GM19463 (cell line): ENCODE measurements around the gene VWC2L.
A peak's percentile ranks its signal among the peaks of the same experiment; 100 is the strongest.

ENCODE experiments used
- ATAC-seq: cut with Tn5 transposase; IDR thresholded peaks from one replicate; pipeline ENCODE4 v1.9.1; 2021; ENCODE audit warnings: mild to moderate bottlenecking, moderate library complexity; ENCODE audit not compliant: unreplicated experiment

The VWC2L gene

GRCh38 chr2:214410918-214411554, at the start of gene VWC2L:
Gene VWC2L (plus strand): TSS chr2:214411054. CDS start chr2:214414194, 3,140 bp downstream.
- peak; percentile 63 for ATAC-seq

- ATAC-seq = no peak
Measured at GRCh38 chr2:214361116-214361515, 49.7 kb upstream of the VWC2L start.

- no peak for ATAC-seq
Measured at GRCh38 chr2:214365549-214365948, 45.3 kb upstream of the VWC2L start.

GRCh38 chr2:214367171-214367570, 43.7 kb upstream of the VWC2L start:
- ATAC-seq = no peak

- ATAC-seq = peak; percentile 52
Measured at GRCh38 chr2:214376618-214377285, 34.1 kb upstream of the VWC2L start.

GRCh38 chr2:214377286-214377624, 33.6 kb upstream of the VWC2L start:
- no peak for ATAC-seq

- ATAC-seq = no peak
Measured at GRCh38 chr2:214378455-214379103, 32.3 kb upstream of the VWC2L start.

GRCh38 chr2:214379227-214379626, 31.6 kb upstream of the VWC2L start:
- no peak for ATAC-seq

- no peak for ATAC-seq
Measured at GRCh38 chr2:214380681-214381080, 30.2 kb upstream of the VWC2L start.

GRCh38 chr2:214382229-214382628, 28.6 kb upstream of the VWC2L start:
- ATAC-seq = no peak

- no peak for ATAC-seq
Measured at GRCh38 chr2:214386720-214387119, 24.1 kb upstream of the VWC2L start.

- ATAC-seq = no peak
Measured at GRCh38 chr2:214389334-214389733, 21.5 kb upstream of the VWC2L start.

- no peak for ATAC-seq
Measured at GRCh38 chr2:214393796-214394195, 17.1 kb upstream of the VWC2L start.

GRCh38 chr2:214395040-214395439, 15.8 kb upstream of the VWC2L start:
- ATAC-seq = no peak

GRCh38 chr2:214401580-214401979, 9.3 kb upstream of the VWC2L start:
- no peak for ATAC-seq

GRCh38 chr2:214410128-214410775, 602 bp upstream of the VWC2L start:
- no peak for ATAC-seq

GRCh38 chr2:214412679-214413078, 1.8 kb downstream of the VWC2L start:
- ATAC-seq = no peak

- ATAC-seq = no peak
Measured at GRCh38 chr2:214436470-214436869, 25.6 kb downstream of the VWC2L start.

- ATAC-seq = no peak
Measured at GRCh38 chr2:214450118-214450894, 39.5 kb downstream of the VWC2L start.

GRCh38 chr2:214451516-214452275, 40.8 kb downstream of the VWC2L start:
- no peak for ATAC-seq
